K562 treated with DMSO at 1 percent for 48 hours (cell line): ENCODE measurements around the gene GKN2. TPM values are rescaled to one million over a fixed set of nuclear protein-coding genes. Genes with fewer than 3 reads are reported as not detected.

Source experiments
- total RNA-seq: library from RNA; unstranded; fragments of 300-600 nt; gene quantifications from 2 replicates; pipeline ENCODE4 v1.2.3, GENCODE V29; 2022; ENCODE audit warnings: low replicate concordance; ENCODE audit errors: extremely low read depth

The GKN2 gene
- not detected in 2 replicates for total RNA-seq

GRCh38 chr2:68952887-68953521, at the start of gene GKN2:
GKN2 (minus strand) TSS chr2:68952893; CDS start chr2:68952861, 32 bp downstream.

GRCh38 chr2:68974251-68974650, 21.6 kb upstream of the GKN2 start, which contains the start of gene GKN1:
GKN1 (plus strand) TSS chr2:68974636; CDS start chr2:68974678, 42 bp downstream.

Other genes with a start within 250 kb of the GKN2 start
- gene ARHGAP25, start 218.1 kb downstream of the GKN2 start, total RNA-seq = not detected in 2 replicates
- gene BMP10, start 81.5 kb downstream of the GKN2 start, total RNA-seq = not detected in 2 replicates
- gene GKN1, start 21.7 kb upstream of the GKN2 start, total RNA-seq = not detected in 2 replicates
- gene ANTXR1, start 60.3 kb upstream of the GKN2 start, total RNA-seq = not detected in 2 replicates